GM18867 (cell line): Measurements from ENCODE around the gene TMEM239.

Experiments used
- ATAC-seq: cut with Tn5 transposase; IDR thresholded peaks from one replicate; pipeline ENCODE4 v1.9.1; 2021; ENCODE audit warnings: mild to moderate bottlenecking, moderate library complexity; ENCODE audit not compliant: unreplicated experiment

Gene TMEM239

GRCh38 chr20:2846698-2847097, 30.5 kb downstream of the TMEM239 start:
- no peak for ATAC-seq

GRCh38 chr20:2847802-2848201, 31.6 kb downstream of the TMEM239 start:
- no peak for ATAC-seq

GRCh38 chr20:2849529-2849928, 33.4 kb downstream of the TMEM239 start:
- ATAC-seq, result no peak

- ATAC-seq, result no peak
Measured at GRCh38 chr20:2851086-2851485, 34.9 kb downstream of the TMEM239 start.

- no peak for ATAC-seq
Measured at GRCh38 chr20:2858591-2858990, 42.4 kb downstream of the TMEM239 start.

GRCh38 chr20:2859330-2860121, 43.4 kb downstream of the TMEM239 start:
- ATAC-seq, result no peak

GRCh38 chr20:2864626-2865025, 48.5 kb downstream of the TMEM239 start:
- no peak for ATAC-seq

- no peak for ATAC-seq
Measured at GRCh38 chr20:2865101-2865500, 48.9 kb downstream of the TMEM239 start.

GRCh38 chr20:2865630-2866029, 49.5 kb downstream of the TMEM239 start:
- ATAC-seq, result no peak

GRCh38 chr20:2866236-2866635, 50.1 kb downstream of the TMEM239 start:
- no peak for ATAC-seq

GRCh38 chr20:2867081-2867864, 51.1 kb downstream of the TMEM239 start:
- ATAC-seq, result no peak
